ENCODE data around the gene SHH.

SHH gene

GRCh38 chr7:155847821-155848435 lies 35.7 kb upstream of the SHH start:
- Histone ChIP-seq H4K12ac (ENCODE audit: low read depth, low read length) (no peak overlapping the region), H3K4ac (ENCODE audit: low read depth, low read length) (no peak overlapping the region), H4K91ac (ENCODE audit: low read depth, low read length) (no peak overlapping the region), H3K18ac (ENCODE audit: low read length) (no peak overlapping the region), H3K4me3 (ENCODE audit: low read depth, low read length) (no peak overlapping the region), H2AFZ (ENCODE audit: insufficient read depth, low read length, poor library complexity) (no peak overlapping the region), H2AK5ac (ENCODE audit: low read length) (no peak overlapping the region), H2BK12ac (ENCODE audit: low read length) (no peak overlapping the region), H2BK120ac (ENCODE audit: insufficient read depth, low read length, poor library complexity) (no peak overlapping the region), H3K27me3 (ENCODE audit: insufficient read depth, low read length) (no peaks in the 10 kb centered on the region), H3K4me2 (ENCODE audit: low read length) (no peak overlapping the region), H3K4me1 (ENCODE audit: control insufficient read depth in 1 of 2, insufficient read depth in 2 of 2, low read length in 2 of 2) (no peaks in the 10 kb centered on the region), H3K14ac (ENCODE audit: low read length) (no peak overlapping the region), H3K9me3 (ENCODE audit: insufficient read depth, low read depth, low read length) (peaks cover 9% of the 10 kb centered on the region), H4K8ac (ENCODE audit: low read depth, low read length) (no peak overlapping the region), H3K79me1 (ENCODE audit: low read length) (no peaks in the 10 kb centered on the region), H2BK5ac (ENCODE audit: low read depth, low read length, poor library complexity) (no peak overlapping the region), H3K27ac (ENCODE audit: low read depth, low read length) (no peak overlapping the region), H3K23ac (ENCODE audit: low read length) (no peak overlapping the region), H3K79me2 (ENCODE audit: control insufficient read depth, insufficient read depth, low read length, poor library complexity) (no peaks in the 10 kb centered on the region), H3K36me3 (ENCODE audit: control insufficient read depth in 1 of 2, insufficient read depth in 2 of 2, low read length in 2 of 2) (no peaks in the 10 kb centered on the region), H3K9ac (ENCODE audit: low read length) (no peak overlapping the region)
- WGBS (ENCODE audit: extremely low coverage, insufficient coverage, insufficient read length): no CpG with 5 or more reads among the region's 18 CpGs
- DNase-seq: no peak

GRCh38 chr7:155846936-155847335 lies 34.7 kb upstream of the SHH start:
- H3K23ac ChIP-seq (ENCODE audit: low read length): no peak overlapping the region
- H3K14ac ChIP-seq (ENCODE audit: low read length): no peak overlapping the region
- no peak overlapping the region for H2BK5ac ChIP-seq (ENCODE audit: low read depth, low read length, poor library complexity)
- H3K4me3 ChIP-seq (ENCODE audit: low read depth, low read length): no peak overlapping the region
- WGBS (ENCODE audit: extremely low coverage, insufficient coverage, insufficient read length): 100% methylated on average over 10 of the region's 15 CpGs
- H3K27ac ChIP-seq (ENCODE audit: low read depth, low read length): no peak overlapping the region
- H2BK12ac ChIP-seq (ENCODE audit: low read length): no peak overlapping the region
- no peak overlapping the region for H3K4ac ChIP-seq (ENCODE audit: low read depth, low read length)
- no peak overlapping the region for H3K18ac ChIP-seq (ENCODE audit: low read length)
- H3K27me3 ChIP-seq (ENCODE audit: insufficient read depth, low read length): no peaks in the 10 kb centered on the region
- H3K4me1 ChIP-seq (ENCODE audit: control insufficient read depth in 1 of 2, insufficient read depth in 2 of 2, low read length in 2 of 2): no peaks in the 10 kb centered on the region
- H3K9ac ChIP-seq (ENCODE audit: low read length): no peak overlapping the region
- H3K36me3 ChIP-seq (ENCODE audit: control insufficient read depth in 1 of 2, insufficient read depth in 2 of 2, low read length in 2 of 2): no peaks in the 10 kb centered on the region
- DNase-seq: no peak
- H3K4me2 ChIP-seq (ENCODE audit: low read length): no peak overlapping the region
- no peak overlapping the region for H2AK5ac ChIP-seq (ENCODE audit: low read length)
- H4K12ac ChIP-seq (ENCODE audit: low read depth, low read length): no peak overlapping the region
- no peaks in the 10 kb centered on the region for H3K79me1 ChIP-seq (ENCODE audit: low read length)
- no peaks in the 10 kb centered on the region for H3K79me2 ChIP-seq (ENCODE audit: control insufficient read depth, insufficient read depth, low read length, poor library complexity)
- H2AFZ ChIP-seq (ENCODE audit: insufficient read depth, low read length, poor library complexity): no peak overlapping the region
- peaks cover 5% of the 10 kb centered on the region for H3K9me3 ChIP-seq (ENCODE audit: insufficient read depth, low read depth, low read length)
- no peak overlapping the region for H2BK120ac ChIP-seq (ENCODE audit: insufficient read depth, low read length, poor library complexity)
- no peak overlapping the region for H4K91ac ChIP-seq (ENCODE audit: low read depth, low read length)
- H4K8ac ChIP-seq (ENCODE audit: low read depth, low read length): no peak overlapping the region

GRCh38 chr7:155846156-155846555 lies 33.9 kb upstream of the SHH start:
- Histone ChIP-seq H3K4me3 (ENCODE audit: low read depth, low read length) (no peak overlapping the region), H3K79me2 (ENCODE audit: control insufficient read depth, insufficient read depth, low read length, poor library complexity) (no peaks in the 10 kb centered on the region), H4K91ac (ENCODE audit: low read depth, low read length) (no peak overlapping the region), H2AK5ac (ENCODE audit: low read length) (no peak overlapping the region), H3K79me1 (ENCODE audit: low read length) (no peaks in the 10 kb centered on the region), H3K4me1 (ENCODE audit: control insufficient read depth in 1 of 2, insufficient read depth in 2 of 2, low read length in 2 of 2) (no peaks in the 10 kb centered on the region), H4K12ac (ENCODE audit: low read depth, low read length) (no peak overlapping the region), H3K23ac (ENCODE audit: low read length) (no peak overlapping the region), H2BK12ac (ENCODE audit: low read length) (no peak overlapping the region), H3K4ac (ENCODE audit: low read depth, low read length) (no peak overlapping the region), H2BK120ac (ENCODE audit: insufficient read depth, low read length, poor library complexity) (no peak overlapping the region), H3K27ac (ENCODE audit: low read depth, low read length) (no peak overlapping the region), H3K36me3 (ENCODE audit: control insufficient read depth in 1 of 2, insufficient read depth in 2 of 2, low read length in 2 of 2) (no peaks in the 10 kb centered on the region), H3K9ac (ENCODE audit: low read length) (no peak overlapping the region), H3K27me3 (ENCODE audit: insufficient read depth, low read length) (no peaks in the 10 kb centered on the region), H3K18ac (ENCODE audit: low read length) (no peak overlapping the region), H3K14ac (ENCODE audit: low read length) (no peak overlapping the region), H2BK5ac (ENCODE audit: low read depth, low read length, poor library complexity) (no peak overlapping the region), H2AFZ (ENCODE audit: insufficient read depth, low read length, poor library complexity) (no peak overlapping the region), H4K8ac (ENCODE audit: low read depth, low read length) (no peak overlapping the region), H3K9me3 (ENCODE audit: insufficient read depth, low read depth, low read length) (peaks cover 4% of the 10 kb centered on the region), H3K4me2 (ENCODE audit: low read length) (no peak overlapping the region)
- no CpG with 5 or more reads among the region's 5 CpGs for WGBS (ENCODE audit: extremely low coverage, insufficient coverage, insufficient read length)
- DNase-seq: no peak

GRCh38 chr7:155845226-155845625 lies 33.0 kb upstream of the SHH start:
- H3K18ac ChIP-seq (ENCODE audit: low read length): no peak overlapping the region
- no CpG with 5 or more reads among the region's 14 CpGs for WGBS (ENCODE audit: extremely low coverage, insufficient coverage, insufficient read length)
- no peaks in the 10 kb centered on the region for H3K27me3 ChIP-seq (ENCODE audit: insufficient read depth, low read length)
- no peak overlapping the region for H3K4me2 ChIP-seq (ENCODE audit: low read length)
- no peak overlapping the region for H2BK120ac ChIP-seq (ENCODE audit: insufficient read depth, low read length, poor library complexity)
- no peak overlapping the region for H4K91ac ChIP-seq (ENCODE audit: low read depth, low read length)
- no peak overlapping the region for H2AK5ac ChIP-seq (ENCODE audit: low read length)
- H4K8ac ChIP-seq (ENCODE audit: low read depth, low read length): no peak overlapping the region
- H2BK5ac ChIP-seq (ENCODE audit: low read depth, low read length, poor library complexity): no peak overlapping the region
- peaks cover 4% of the 10 kb centered on the region for H3K9me3 ChIP-seq (ENCODE audit: insufficient read depth, low read depth, low read length)
- no peaks in the 10 kb centered on the region for H3K79me1 ChIP-seq (ENCODE audit: low read length)
- H3K9ac ChIP-seq (ENCODE audit: low read length): no peak overlapping the region
- H3K4me1 ChIP-seq (ENCODE audit: control insufficient read depth in 1 of 2, insufficient read depth in 2 of 2, low read length in 2 of 2): no peaks in the 10 kb centered on the region
- no peak overlapping the region for H3K23ac ChIP-seq (ENCODE audit: low read length)
- H2AFZ ChIP-seq (ENCODE audit: insufficient read depth, low read length, poor library complexity): no peak overlapping the region
- H3K36me3 ChIP-seq (ENCODE audit: control insufficient read depth in 1 of 2, insufficient read depth in 2 of 2, low read length in 2 of 2): no peaks in the 10 kb centered on the region
- H3K4me3 ChIP-seq (ENCODE audit: low read depth, low read length): no peak overlapping the region
- no peaks in the 10 kb centered on the region for H3K79me2 ChIP-seq (ENCODE audit: control insufficient read depth, insufficient read depth, low read length, poor library complexity)
- H3K14ac ChIP-seq (ENCODE audit: low read length): no peak overlapping the region
- no peak overlapping the region for H3K27ac ChIP-seq (ENCODE audit: low read depth, low read length)
- H2BK12ac ChIP-seq (ENCODE audit: low read length): no peak overlapping the region
- H4K12ac ChIP-seq (ENCODE audit: low read depth, low read length): no peak overlapping the region
- no peak for DNase-seq
- no peak overlapping the region for H3K4ac ChIP-seq (ENCODE audit: low read depth, low read length)

Data from trophoblast cell (in vitro differentiated cells and primary cell).